ENCODE data around the gene MEGF8. TPM values are rescaled to one million over a fixed set of nuclear protein-coding genes. Genes with fewer than 3 reads are reported as not detected.

MEGF8 gene
- total and polyA plus RNA-seq, 3 experiments from 2014 or later: 0.41 to 10.6 (median 10.2) TPM

- ChIA-PET POLR2A (interaction anchor here (0.6 to 1.9 kb wide), 4 partner anchors 27 to 186 kb away, joined by 3 to 7 read pairs (median 4); no protein-coding TSS in a partner anchor), CTCF (interaction anchor here (0.9 to 1.7 kb wide), 2 partner anchors 10 to 44 kb away, joined by 4 to 6 read pairs; no protein-coding TSS in a partner anchor)
- peak overlapping the region; percentile 82 to 95 (median 91) for H3K4me3 Mint-ChIP-seq
- Histone ChIP-seq H3K4me1 (ENCODE audit: insufficient read depth, low read length) (peaks cover 23% of the 10 kb centered on the region), H3K9me3 (ENCODE audit: low read length) (no peaks in the 10 kb centered on the region), H3K36me3 (ENCODE audit: insufficient read depth, low read length) (no peaks in the 10 kb centered on the region), H3K27ac (ENCODE audit: low read depth, low read length) (peak overlapping the region; percentile 69), H3K4me3 (ENCODE audit: low read length) (peak overlapping the region; percentile 92), H3K27me3 (ENCODE audit: insufficient read depth, low read length, poor library complexity, severe bottlenecking) (no peaks in the 10 kb centered on the region)
- H3K9me3 Mint-ChIP-seq: no peaks in the 10 kb centered on the region
- DNase-seq: peak; percentile 84 to 94 (median 89)
- H3K27ac Mint-ChIP-seq: peak overlapping the region; percentile 59 to 99 (median 95)
- peaks cover 35 to 46% (median 42%) of the 10 kb centered on the region in 3 donors for H3K4me1 Mint-ChIP-seq
- H3K36me3 Mint-ChIP-seq: no peaks in the 10 kb centered on the region
- peaks cover 3 to 4% of the 10 kb centered on the region in 2 donors for H3K27me3 Mint-ChIP-seq
These were observed 71.2 kb downstream of the MEGF8 start for GRCh38 chr19:42396381-42397262.

- Histone ChIP-seq H3K27ac (ENCODE audit: low read depth, low read length) (peak overlapping the region; percentile 69), H3K4me3 (ENCODE audit: low read length) (peak overlapping the region; percentile 92), H3K9me3 (ENCODE audit: low read length) (no peaks in the 10 kb centered on the region), H3K27me3 (ENCODE audit: insufficient read depth, low read length, poor library complexity, severe bottlenecking) (no peaks in the 10 kb centered on the region), H3K36me3 (ENCODE audit: insufficient read depth, low read length) (no peaks in the 10 kb centered on the region), H3K4me1 (ENCODE audit: insufficient read depth, low read length) (peaks cover 23% of the 10 kb centered on the region)
- peak overlapping the region; percentile 82 to 95 (median 91) for H3K4me3 Mint-ChIP-seq
- POLR2A ChIA-PET: interaction anchor here (0.8 to 1.9 kb wide), 4 partner anchors 26 to 141 kb away, joined by 3 to 7 read pairs (median 4); partner anchors contain the start of gene CEACAM1
- no peaks in the 10 kb centered on the region for H3K36me3 Mint-ChIP-seq
- no peaks in the 10 kb centered on the region for H3K9me3 Mint-ChIP-seq
- H3K27ac Mint-ChIP-seq: peak overlapping the region; percentile 59 to 96 (median 95)
- CTCF ChIA-PET: interaction anchor here (0.9 to 1.7 kb wide), 2 partner anchors 11 to 43 kb away, joined by 4 to 6 read pairs; no protein-coding TSS in a partner anchor
- peaks cover 35 to 54% (median 42%) of the 10 kb centered on the region in 3 donors for H3K4me1 Mint-ChIP-seq
- no peak for DNase-seq
- H3K27me3 Mint-ChIP-seq: no peaks in the 10 kb centered on the region
These were observed 72.1 kb downstream of the MEGF8 start for GRCh38 chr19:42397263-42398166.

- POLR2A ChIA-PET: no interaction called here
- peak overlapping the region; percentile 20 to 85 (median 70) for H3K4me3 Mint-ChIP-seq
- H3K36me3 ChIP-seq (ENCODE audit: insufficient read depth, low read length): no peaks in the 10 kb centered on the region
These were observed 75.0 kb downstream of the MEGF8 start for GRCh38 chr19:42400404-42400803.

GRCh38 chr19:42401365-42402303 is 76.2 kb downstream of the MEGF8 start:
- no peaks in the 10 kb centered on the region for H3K27me3 ChIP-seq (ENCODE audit: insufficient read depth, low read length, poor library complexity, severe bottlenecking)
- Mint-ChIP-seq H3K4me3 (peak overlapping the region; percentile 81 to 92 (median 84)), H3K9me3 (no peaks in the 10 kb centered on the region), H3K36me3 (peaks cover 0 to 7% (median 0%) of the 10 kb centered on the region in 3 donors), H3K27ac (peak overlapping the region; percentile 22 to 89 (median 81)), H3K4me1 (peaks cover 32 to 50% (median 39%) of the 10 kb centered on the region in 3 donors), H3K27me3 (no peaks in the 10 kb centered on the region)
- H3K27ac ChIP-seq (ENCODE audit: low read depth, low read length): peak overlapping the region; percentile 38
- peak overlapping the region; percentile 59 for H3K4me3 ChIP-seq (ENCODE audit: low read length)
- H3K36me3 ChIP-seq (ENCODE audit: insufficient read depth, low read length): no peaks in the 10 kb centered on the region
- H3K9me3 ChIP-seq (ENCODE audit: low read length): no peaks in the 10 kb centered on the region
- ChIA-PET CTCF (interaction anchor here (0.7 to 2.5 kb wide), 9 partner anchors 9 to 293 kb away, joined by 3 to 11 read pairs (median 4); partner anchors contain the start of gene POU2F2), POLR2A (no interaction called here)
- peaks cover 19% of the 10 kb centered on the region for H3K4me1 ChIP-seq (ENCODE audit: insufficient read depth, low read length)
- DNase-seq: peak; percentile 61 to 83 (median 70)

More at GRCh38 chr19:42400404-42400803, 75.0 kb downstream of the MEGF8 start:
- H3K4me3 ChIP-seq (ENCODE audit: low read length): no peak overlapping the region
- Mint-ChIP-seq H3K27me3 (no peaks in the 10 kb centered on the region), H3K27ac (peak overlapping the region in 7 of 8 donors; percentile 8 to 85 (median 64)), H3K9me3 (no peaks in the 10 kb centered on the region), H3K36me3 (peaks cover 0 to 5% (median 0%) of the 10 kb centered on the region in 3 donors), H3K4me1 (peaks cover 35 to 54% (median 42%) of the 10 kb centered on the region in 3 donors)
- no peak for DNase-seq
- H3K27ac ChIP-seq (ENCODE audit: low read depth, low read length): no peak overlapping the region
- H3K4me1 ChIP-seq (ENCODE audit: insufficient read depth, low read length): peaks cover 23% of the 10 kb centered on the region
- no peaks in the 10 kb centered on the region for H3K9me3 ChIP-seq (ENCODE audit: low read length)
- CTCF ChIA-PET: interaction anchor here (0.7 to 2.5 kb wide), 9 partner anchors 11 to 292 kb away, joined by 3 to 11 read pairs (median 3); partner anchors contain the start of gene POU2F2
- no peaks in the 10 kb centered on the region for H3K27me3 ChIP-seq (ENCODE audit: insufficient read depth, low read length, poor library complexity, severe bottlenecking)

- POLR2A ChIA-PET: no interaction called here
- no peaks in the 10 kb centered on the region for H3K27me3 Mint-ChIP-seq
- Histone ChIP-seq H3K36me3 (ENCODE audit: insufficient read depth, low read length) (no peaks in the 10 kb centered on the region), H3K27me3 (ENCODE audit: insufficient read depth, low read length, poor library complexity, severe bottlenecking) (no peaks in the 10 kb centered on the region), H3K4me3 (ENCODE audit: low read length) (peak overlapping the region; percentile 59), H3K27ac (ENCODE audit: low read depth, low read length) (peak overlapping the region; percentile 38), H3K4me1 (ENCODE audit: insufficient read depth, low read length) (peaks cover 14% of the 10 kb centered on the region), H3K9me3 (ENCODE audit: low read length) (no peaks in the 10 kb centered on the region)
- peak overlapping the region; percentile 81 to 92 (median 84) for H3K4me3 Mint-ChIP-seq
- no peak for DNase-seq
- H3K27ac Mint-ChIP-seq: peak overlapping the region; percentile 22 to 90 (median 66)
- H3K9me3 Mint-ChIP-seq: no peaks in the 10 kb centered on the region
- peaks cover 24 to 41% (median 29%) of the 10 kb centered on the region in 3 donors for H3K4me1 Mint-ChIP-seq
- CTCF ChIA-PET: interaction anchor here (1.4 to 2.5 kb wide), 3 partner anchors 16 to 38 kb away, joined by 4 to 11 read pairs (median 8); no protein-coding TSS in a partner anchor
- peaks cover 0 to 14% (median 0%) of the 10 kb centered on the region in 3 donors for H3K36me3 Mint-ChIP-seq
These were observed 77.1 kb downstream of the MEGF8 start for GRCh38 chr19:42402376-42403116.

GRCh38 chr19:42403586-42403985 is 78.2 kb downstream of the MEGF8 start:
- ChIA-PET CTCF (interaction anchor here (1.0 kb wide), 3 partner anchors 9 to 37 kb away, joined by 3 to 4 read pairs (median 3); no protein-coding TSS in a partner anchor), POLR2A (interaction anchor here (1.0 kb wide), 1 partner anchor 20 kb away, joined by 3 read pairs; no protein-coding TSS in a partner anchor)
- no peak overlapping the region for H3K4me3 ChIP-seq (ENCODE audit: low read length)
- no peak overlapping the region for H3K27ac ChIP-seq (ENCODE audit: low read depth, low read length)
- H3K27ac Mint-ChIP-seq: peak overlapping the region in 1 of 8 donors; percentile 66
- no peaks in the 10 kb centered on the region for H3K27me3 Mint-ChIP-seq
- peaks cover 8% of the 10 kb centered on the region for H3K4me1 ChIP-seq (ENCODE audit: insufficient read depth, low read length)
- H3K36me3 ChIP-seq (ENCODE audit: insufficient read depth, low read length): no peaks in the 10 kb centered on the region
- no peak for DNase-seq
- peaks cover 0 to 22% (median 0%) of the 10 kb centered on the region in 3 donors for H3K36me3 Mint-ChIP-seq
- peak overlapping the region in 1 of 7 donors; percentile 29 for H3K4me3 Mint-ChIP-seq
- H3K4me1 Mint-ChIP-seq: peaks cover 18 to 35% (median 28%) of the 10 kb centered on the region in 3 donors
- no peaks in the 10 kb centered on the region for H3K9me3 ChIP-seq (ENCODE audit: low read length)
- no peaks in the 10 kb centered on the region for H3K9me3 Mint-ChIP-seq
- H3K27me3 ChIP-seq (ENCODE audit: insufficient read depth, low read length, poor library complexity, severe bottlenecking): no peaks in the 10 kb centered on the region
